ENCODE measurements around the gene SUGP1. TPM values are rescaled to one million over a fixed set of nuclear protein-coding genes. Genes with fewer than 3 reads are reported as not detected.

The SUGP1 gene
- total RNA-seq, 1 donor from 2014 or later, result 73.0 TPM

DNA sequence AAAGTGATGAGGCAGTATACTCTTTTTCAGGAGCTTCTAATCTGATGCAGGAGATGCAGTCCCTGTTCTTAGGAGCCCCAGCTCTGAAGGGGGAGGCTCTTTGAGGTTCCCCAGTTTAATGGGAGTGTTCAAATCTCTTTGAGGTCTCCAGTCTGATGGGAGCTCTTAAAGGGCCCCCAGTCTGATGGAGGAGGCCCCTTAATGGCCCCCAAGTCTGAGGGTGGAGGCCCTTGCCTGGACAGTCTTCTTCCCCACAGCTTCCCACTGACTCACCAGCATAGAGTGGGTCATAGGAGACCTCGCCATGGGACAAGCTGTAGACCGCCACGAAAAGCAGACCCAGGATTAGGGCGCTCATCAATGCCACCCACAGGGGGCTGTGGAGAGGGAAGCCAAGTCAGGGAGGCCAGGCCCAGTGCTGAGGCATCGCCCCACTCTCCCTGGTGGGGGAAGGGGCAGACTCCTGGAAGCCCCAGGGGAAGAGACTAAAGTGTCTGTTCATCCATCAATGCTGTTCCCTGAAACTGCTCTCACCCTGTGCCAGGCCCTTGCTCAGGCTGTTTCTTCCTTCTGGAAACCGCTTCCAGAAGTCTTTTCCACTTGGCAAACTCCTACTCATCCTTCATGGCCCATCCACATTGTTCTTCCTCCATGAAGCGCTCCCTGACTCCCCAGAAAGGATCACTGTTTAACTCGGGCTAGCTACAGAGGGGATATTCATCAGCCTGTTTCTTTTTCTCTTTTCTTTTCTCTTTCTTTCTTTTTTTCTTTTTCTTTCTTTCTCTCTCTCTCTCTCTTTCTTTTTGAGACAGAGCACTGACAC lies 49.3 kb downstream of the SUGP1 start:
- H3K36me3 Mint-ChIP-seq (ENCODE audit: low read depth), result peaks cover 6% of the 10 kb centered on the region
- DNase-seq (no peak), ATAC-seq (ENCODE audit: low read depth) (no peak)
- H3K27me3 Mint-ChIP-seq, result peaks cover 19% of the 10 kb centered on the region
- intact Hi-C loops (cut with micrococcal nuclease), result no loop called here
- ChIA-PET CTCF (no interaction called here), POLR2A (no interaction called here)
- no peak for TF ChIP-seq CTCF (IDR thresholded peaks at IDR 0.05)
- no peak overlapping the region for H3K27ac Mint-ChIP-seq
- peaks cover 3% of the 10 kb centered on the region for H3K4me1 Mint-ChIP-seq
- no peak overlapping the region for H3K4me3 Mint-ChIP-seq
- no peaks in the 10 kb centered on the region for H3K9me3 Mint-ChIP-seq

DNA sequence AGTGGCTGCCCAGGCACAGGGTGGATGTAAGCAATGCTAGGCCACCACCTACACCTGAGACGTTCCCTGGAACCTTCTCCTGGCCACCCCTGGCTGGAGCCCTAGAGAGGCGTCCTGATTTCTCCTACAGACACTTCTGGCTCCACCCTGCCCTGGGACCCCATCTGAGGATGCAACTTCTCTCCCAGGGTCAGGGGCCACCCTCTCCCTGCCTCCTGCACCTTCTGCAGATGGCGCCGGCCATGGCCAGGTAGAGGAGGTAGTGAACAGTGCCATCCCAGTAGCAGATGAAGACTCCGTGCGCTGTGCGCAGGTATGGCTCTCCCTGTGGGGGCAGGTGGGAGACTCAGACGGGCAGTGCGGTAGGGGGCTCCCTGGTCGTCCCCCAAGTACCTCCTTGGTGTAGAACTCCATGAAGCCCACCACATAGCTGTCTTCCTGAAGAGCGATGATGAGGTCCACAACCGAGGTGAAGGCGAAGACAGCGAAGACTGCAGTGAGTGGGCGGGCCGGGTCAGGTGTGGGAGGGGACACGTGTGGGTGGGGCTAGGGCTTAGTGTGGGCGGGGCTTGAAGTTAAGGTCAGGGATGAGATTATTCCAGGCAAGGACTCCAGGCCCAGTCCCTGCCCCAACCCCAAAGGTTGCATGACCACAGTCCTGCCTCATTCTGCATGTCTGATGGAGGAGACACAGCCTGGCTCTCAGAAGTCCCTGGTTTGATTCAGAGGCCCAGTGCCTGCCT lies 50.2 kb downstream of the SUGP1 start:
- Mint-ChIP-seq H3K27ac (no peak overlapping the region), H3K36me3 (ENCODE audit: low read depth) (peaks cover 2% of the 10 kb centered on the region), H3K4me3 (no peak overlapping the region), H3K4me1 (peaks cover 3% of the 10 kb centered on the region), H3K9me3 (no peaks in the 10 kb centered on the region), H3K27me3 (peaks cover 19% of the 10 kb centered on the region)
- ChIA-PET CTCF (no interaction called here), POLR2A (no interaction called here)
- ATAC-seq (ENCODE audit: low read depth) (no peak), DNase-seq (no peak)
- TF ChIP-seq CTCF (IDR thresholded peaks at IDR 0.05), result no peak
- intact Hi-C loops (cut with micrococcal nuclease), result no loop called here

DNA sequence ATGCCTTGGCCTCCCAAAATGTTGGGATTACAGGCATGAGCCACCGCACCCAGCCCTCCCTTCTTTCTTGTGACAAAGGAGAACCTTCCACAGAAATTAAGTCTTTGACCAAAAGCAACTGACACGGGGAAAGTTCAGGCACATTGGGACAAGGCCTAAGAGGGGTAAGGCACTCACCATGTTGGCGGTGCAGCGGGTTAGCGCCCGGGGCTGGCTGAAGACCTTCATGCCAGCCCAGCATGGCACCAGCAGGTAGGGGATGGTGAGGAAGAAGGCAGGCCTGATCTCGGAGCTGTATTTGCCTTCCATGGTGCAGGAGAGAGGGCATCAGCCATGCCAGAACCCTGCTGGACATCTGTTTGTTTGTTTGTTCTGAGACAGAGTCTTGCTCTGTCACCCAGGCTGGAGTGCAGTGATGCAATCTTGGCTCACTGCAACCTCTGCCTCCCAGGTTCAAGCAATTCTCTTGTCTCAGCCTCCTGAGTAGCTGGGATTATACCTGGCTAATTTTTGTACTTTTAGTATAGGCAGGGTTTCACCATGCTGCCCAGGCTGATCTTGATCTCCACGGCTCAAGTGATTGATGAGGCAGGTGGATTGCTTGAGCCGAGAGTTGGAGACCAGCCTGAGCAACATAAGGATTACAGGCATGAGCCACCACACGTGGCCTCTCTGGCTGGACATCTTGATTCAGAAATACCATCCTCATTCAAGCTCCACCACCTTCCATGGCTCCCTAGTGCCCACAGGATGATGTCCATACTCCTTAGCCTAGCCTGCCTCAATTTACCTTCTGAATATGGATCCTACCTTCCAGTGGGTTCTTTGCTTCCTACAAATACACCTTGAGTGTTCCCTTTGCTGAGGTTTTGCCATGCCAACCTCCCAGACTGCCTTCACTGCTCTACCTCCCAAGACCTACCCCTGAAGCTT lies 51.6 kb downstream of the SUGP1 start:
- Mint-ChIP-seq H3K4me3 (no peak overlapping the region), H3K27me3 (peaks cover 12% of the 10 kb centered on the region), H3K4me1 (peaks cover 3% of the 10 kb centered on the region), H3K27ac (no peak overlapping the region), H3K9me3 (no peaks in the 10 kb centered on the region), H3K36me3 (ENCODE audit: low read depth) (no peaks in the 10 kb centered on the region)
- intact Hi-C loops (cut with micrococcal nuclease), result no loop called here
- ChIA-PET CTCF (no interaction called here), POLR2A (no interaction called here)
- ATAC-seq (ENCODE audit: low read depth) (no peak), DNase-seq (no peak)
- no peak for TF ChIP-seq CTCF (IDR thresholded peaks at IDR 0.05)

- Mint-ChIP-seq H3K27me3 (peaks cover 13% of the 10 kb centered on the region), H3K9me3 (no peaks in the 10 kb centered on the region), H3K36me3 (ENCODE audit: low read depth) (no peaks in the 10 kb centered on the region), H3K4me1 (peaks cover under 1% of the 10 kb centered on the region), H3K27ac (no peak overlapping the region), H3K4me3 (no peak overlapping the region)
- ChIA-PET POLR2A (no interaction called here), CTCF (no interaction called here)
- TF ChIP-seq CTCF (IDR thresholded peaks at IDR 0.05), result no peak
- DNase-seq (no peak), ATAC-seq (ENCODE audit: low read depth) (no peak)
- intact Hi-C loops (cut with micrococcal nuclease), result no loop called here
Observed at GRCh38 chr19:19267305-19267704, 53.0 kb downstream of the SUGP1 start.

All from activated B cell treated with CpG ODN at 0.5 μM for 24 hours (primary cell).